PFSK-1 (cell line): Measurements from ENCODE around the gene ERC1.

Experiments
- FOXP2 ChIP-seq: optimal IDR thresholded peaks from 2 replicates; pipeline ENCODE3; 2011; ENCODE audit warnings: borderline replicate concordance, control low read depth, inconsistent platforms; ENCODE audit not compliant: insufficient read depth; ENCODE audit errors: extremely low read length, extremely low read depth
- POLR2AphosphoS5 ChIP-seq: IDR thresholded peaks from 2 replicates; pipeline ENCODE4 v1.6.1; 2012; ENCODE audit warnings: low read depth, mild to moderate bottlenecking, control low read depth, low read length, moderate library complexity
- SIN3A ChIP-seq: IDR thresholded peaks from 2 replicates; pipeline ENCODE4 v1.6.1; 2012; ENCODE audit warnings: mild to moderate bottlenecking, low read length, moderate library complexity, borderline replicate concordance; ENCODE audit not compliant: insufficient read depth
- TAF1 ChIP-seq: IDR thresholded peaks from 2 replicates; pipeline ENCODE4 v1.6.1; 2012; ENCODE audit warnings: low read length, control low read depth, borderline replicate concordance; ENCODE audit not compliant: insufficient read depth
- TF ChIP-seq, protein P1 (sequence below), 2 experiments: IDR thresholded peaks; 2 replicates each; pipeline versions ENCODE4 v1.6.1 to v1.8.0; 2011 to 2012; ENCODE audit warnings: low read depth in 2 of 2, low read length in 2 of 2, control low read depth in 1 of 2, inconsistent platforms in 1 of 2, mild to moderate bottlenecking in 1 of 2, moderate library complexity in 1 of 2; ENCODE audit not compliant: insufficient read depth in 1 of 2

Gene ERC1

DNA sequence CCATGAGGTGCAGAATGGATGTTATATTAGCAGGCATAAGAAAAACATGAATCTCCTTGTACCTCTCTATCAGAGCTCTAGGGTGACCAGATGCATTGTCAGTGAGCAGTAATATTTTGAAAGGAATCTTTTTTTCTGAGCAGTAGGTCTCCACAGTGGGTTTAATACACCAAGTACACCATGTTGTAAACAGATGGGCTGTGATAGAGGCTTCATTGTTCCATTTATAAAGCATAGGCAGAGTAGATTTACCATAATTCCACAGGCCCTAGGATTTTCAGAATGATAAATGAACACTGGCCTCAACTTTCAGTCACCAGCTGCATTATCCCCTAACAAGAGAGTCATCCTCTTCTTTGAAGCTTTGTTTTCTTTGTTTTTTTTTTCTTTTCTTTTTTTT is 185.2 kb downstream of the ERC1 start:
- TF ChIP-seq SIN3A, result no peak
- no peak for TF ChIP-seq POLR2AphosphoS5
- TF ChIP-seq, protein P1, sequence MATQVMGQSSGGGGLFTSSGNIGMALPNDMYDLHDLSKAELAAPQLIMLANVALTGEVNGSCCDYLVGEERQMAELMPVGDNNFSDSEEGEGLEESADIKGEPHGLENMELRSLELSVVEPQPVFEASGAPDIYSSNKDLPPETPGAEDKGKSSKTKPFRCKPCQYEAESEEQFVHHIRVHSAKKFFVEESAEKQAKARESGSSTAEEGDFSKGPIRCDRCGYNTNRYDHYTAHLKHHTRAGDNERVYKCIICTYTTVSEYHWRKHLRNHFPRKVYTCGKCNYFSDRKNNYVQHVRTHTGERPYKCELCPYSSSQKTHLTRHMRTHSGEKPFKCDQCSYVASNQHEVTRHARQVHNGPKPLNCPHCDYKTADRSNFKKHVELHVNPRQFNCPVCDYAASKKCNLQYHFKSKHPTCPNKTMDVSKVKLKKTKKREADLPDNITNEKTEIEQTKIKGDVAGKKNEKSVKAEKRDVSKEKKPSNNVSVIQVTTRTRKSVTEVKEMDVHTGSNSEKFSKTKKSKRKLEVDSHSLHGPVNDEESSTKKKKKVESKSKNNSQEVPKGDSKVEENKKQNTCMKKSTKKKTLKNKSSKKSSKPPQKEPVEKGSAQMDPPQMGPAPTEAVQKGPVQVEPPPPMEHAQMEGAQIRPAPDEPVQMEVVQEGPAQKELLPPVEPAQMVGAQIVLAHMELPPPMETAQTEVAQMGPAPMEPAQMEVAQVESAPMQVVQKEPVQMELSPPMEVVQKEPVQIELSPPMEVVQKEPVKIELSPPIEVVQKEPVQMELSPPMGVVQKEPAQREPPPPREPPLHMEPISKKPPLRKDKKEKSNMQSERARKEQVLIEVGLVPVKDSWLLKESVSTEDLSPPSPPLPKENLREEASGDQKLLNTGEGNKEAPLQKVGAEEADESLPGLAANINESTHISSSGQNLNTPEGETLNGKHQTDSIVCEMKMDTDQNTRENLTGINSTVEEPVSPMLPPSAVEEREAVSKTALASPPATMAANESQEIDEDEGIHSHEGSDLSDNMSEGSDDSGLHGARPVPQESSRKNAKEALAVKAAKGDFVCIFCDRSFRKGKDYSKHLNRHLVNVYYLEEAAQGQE (IDR thresholded peaks at IDR 0.05; ENCODE audit: insufficient read depth in 1 of 2, low read depth in 2 of 2, low read length in 2 of 2), result no peak
- no peak for TF ChIP-seq FOXP2
- no peak for TF ChIP-seq TAF1

DNA sequence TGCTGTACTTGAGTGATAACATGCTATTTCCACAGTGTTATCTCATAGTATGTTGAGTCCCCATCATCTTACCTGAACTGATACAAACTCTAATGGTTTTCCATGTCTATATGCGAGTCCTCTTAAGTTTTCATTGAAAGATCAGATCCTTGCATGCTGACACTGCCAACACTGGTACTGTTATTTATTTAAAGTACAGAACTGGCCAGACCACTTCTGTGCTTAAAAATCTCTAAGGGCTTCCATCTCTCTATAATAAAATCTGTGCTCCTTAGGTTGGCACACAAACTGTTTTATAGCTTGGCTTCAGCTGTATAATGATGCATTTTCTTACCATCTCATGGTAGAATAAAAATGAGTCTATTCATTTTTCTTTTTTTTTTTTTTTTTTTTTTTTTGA is 188.1 kb downstream of the ERC1 start:
- no peak for TF ChIP-seq SIN3A
- TF ChIP-seq, protein P1 (IDR thresholded peaks at IDR 0.05; ENCODE audit: insufficient read depth in 1 of 2, low read depth in 2 of 2, low read length in 2 of 2), result no peak
- no peak for TF ChIP-seq FOXP2

DNA sequence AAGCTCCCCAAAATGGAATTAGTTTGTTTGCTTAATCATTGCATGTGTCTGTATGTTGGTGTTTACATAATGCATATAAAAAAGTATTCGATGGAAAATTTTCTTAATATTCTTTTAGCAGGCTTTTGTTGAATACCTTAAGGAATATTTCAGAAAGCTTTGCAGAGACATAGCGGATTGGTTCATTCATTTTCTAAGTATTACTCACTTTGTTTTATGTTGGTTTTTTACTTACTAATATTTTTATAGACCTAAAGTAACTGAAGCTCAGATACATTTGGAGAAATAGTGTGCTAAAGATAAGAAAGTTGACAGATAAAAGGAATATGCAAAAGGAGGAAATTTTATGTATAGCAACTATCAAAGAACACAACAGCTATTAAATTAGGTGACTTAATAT is 191.0 kb downstream of the ERC1 start:
- TF ChIP-seq POLR2AphosphoS5 (no peak), FOXP2 (no peak), TAF1 (no peak), SIN3A (no peak)
- TF ChIP-seq, protein P1 (IDR thresholded peaks at IDR 0.05; ENCODE audit: insufficient read depth in 1 of 2, low read depth in 2 of 2, low read length in 2 of 2), result no peak

DNA sequence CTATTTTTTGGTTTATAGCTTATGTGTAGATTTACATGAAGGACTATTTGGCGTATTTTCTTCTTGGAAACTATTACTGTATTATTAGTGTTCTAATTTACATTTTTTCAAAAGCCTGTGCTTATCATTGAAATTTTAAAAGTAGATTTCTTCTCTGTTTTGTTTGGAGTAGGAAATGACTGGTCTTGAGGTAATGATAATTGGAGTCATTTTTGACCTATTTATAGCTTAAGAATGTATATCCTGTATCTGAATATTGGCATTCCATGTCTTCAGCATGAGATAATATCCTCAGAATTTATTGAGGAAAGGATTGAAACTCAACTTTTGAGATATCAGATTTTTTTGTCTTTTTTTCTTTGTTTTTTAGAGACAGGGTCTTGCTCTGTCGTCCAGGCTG is 193.4 kb downstream of the ERC1 start:
- TF ChIP-seq, protein P1 (IDR thresholded peaks at IDR 0.05; ENCODE audit: insufficient read depth in 1 of 2, low read depth in 2 of 2, low read length in 2 of 2), result no peak
- TF ChIP-seq POLR2AphosphoS5, result no peak
- no peak for TF ChIP-seq SIN3A
- TF ChIP-seq TAF1, result no peak

GRCh38 chr12:1185460-1186182 is 194.6 kb downstream of the ERC1 start:
- no peak for TF ChIP-seq FOXP2
- TF ChIP-seq SIN3A, result no peak
- no peak for TF ChIP-seq TAF1
- TF ChIP-seq, protein P1 (IDR thresholded peaks at IDR 0.05; ENCODE audit: insufficient read depth in 1 of 2, low read depth in 2 of 2, low read length in 2 of 2), result no peak
- no peak for TF ChIP-seq POLR2AphosphoS5
